Transverse colon (tissue), 4 donors: ENCODE results near the gene SH3GL3. TPM values are rescaled to one million over a fixed set of nuclear protein-coding genes. Genes with fewer than 3 reads are reported as not detected.

Experiments
- DNase-seq: peaks from one replicate; pipeline ENCODE4 v3.0.0-alpha.2; 2019
- H3K27ac ChIP-seq, 4 donors: fragments of 200-600 bp; sonication (generic); 2 replicates each; pipeline ENCODE4 v1.5.1; 2016 to 2018; ENCODE audit warnings: inconsistent platforms in 4 of 4
- H3K27me3 ChIP-seq: fragments of 200-600 bp; sonication (generic); 2 replicates; pipeline ENCODE4 v1.5.1; 2017; ENCODE audit warnings: inconsistent platforms
- H3K36me3 ChIP-seq, 4 donors: fragments of 200-600 bp; sonication (generic); 2 replicates each; pipeline ENCODE4 v1.5.1; 2017 to 2019; ENCODE audit warnings: inconsistent platforms in 4 of 4
- H3K4me1 ChIP-seq, 4 donors: fragments of 200-600 bp; sonication (generic); 2 replicates each; pipeline ENCODE4 v1.5.1; 2017 to 2020; ENCODE audit warnings: inconsistent platforms in 4 of 4
- H3K4me3 ChIP-seq, 4 donors: fragments of 200-600 bp; sonication (generic); 1 replicate in 1 of 4; 2 replicates in 3 of 4; pipeline versions ENCODE4 v1.5.1 to v1.6.1; 2017 to 2019; ENCODE audit warnings: inconsistent platforms in 4 of 4
- H3K9me3 ChIP-seq, 2 donors: fragments of 200-600 bp; sonication (generic); 2 replicates each; pipeline ENCODE4 v1.5.1; 2017 to 2019; ENCODE audit warnings: inconsistent platforms in 2 of 2
- EP300 ChIP-seq: sonication (generic); formaldehyde crosslinking; IDR thresholded peaks from one replicate; pipeline ENCODE4 v1.6.1; 2017; ENCODE audit warnings: antibody characterized with exemption, low read depth
- POLR2A ChIP-seq: fragments of 450-650 bp; IDR thresholded peaks from one replicate; pipeline ENCODE4 v1.6.1; 2016; ENCODE audit warnings: antibody characterized with exemption, mild to moderate bottlenecking, moderate library complexity
- POLR2AphosphoS5 ChIP-seq, 3 donors: sonication (generic); formaldehyde crosslinking; IDR thresholded peaks; one replicate each; pipeline ENCODE4 v1.6.1; 2016; ENCODE audit warnings: antibody characterized with exemption in 3 of 3
- WGBS, 2 donors: methylation state at CpG; one replicate each; pipeline ENCODE4 v1.1.5; 2018; ENCODE audit warnings: low coverage in 1 of 2; 5-methylcytosine and 5-hydroxymethylcytosine counted together
- in situ Hi-C, 4 donors: fragments of 200-750 bp; cut with MboI; loops; one replicate each; pipeline versions ENCODE4 v1.15.0 to v1.15.1; 2017; ENCODE audit warnings: low sequenced_read_pairs in 3 of 4, low pct_ligation_motif_present in 1 of 4, low pct_unique_long_range_greater_than_20kb in 1 of 4
- intact Hi-C: fragments of 100-400 bp; cut with DNase I; formaldehyde crosslinking; loops from one replicate; pipeline ENCODE4 v1.15.1; 2023; ENCODE audit warnings: low total_unique reads
- total RNA-seq, 4 donors: library from RNA; depleted of rRNA; stranded (reverse); fragments of >200 nt; gene quantifications; one replicate each; pipeline ENCODE4 v1.1.0, GENCODE V29; 2016
- TF ChIP-seq, protein P1 (sequence below), 5 experiments: fragments of 200-600 bp in 3 of 5; fragments of 450-650 bp in 2 of 5; sonication (generic) in 3 of 5; IDR thresholded peaks; 1 replicate in 2 of 5; 2 replicates in 3 of 5; pipeline ENCODE4 v1.5.1; 2016 to 2017; ENCODE audit warnings: antibody characterized with exemption in 5 of 5, inconsistent platforms in 3 of 5, mild to moderate bottlenecking in 2 of 5, moderate library complexity in 1 of 5

Gene SH3GL3
- total RNA-seq, 4 donors from 2014 or later, result not detected

DNA sequence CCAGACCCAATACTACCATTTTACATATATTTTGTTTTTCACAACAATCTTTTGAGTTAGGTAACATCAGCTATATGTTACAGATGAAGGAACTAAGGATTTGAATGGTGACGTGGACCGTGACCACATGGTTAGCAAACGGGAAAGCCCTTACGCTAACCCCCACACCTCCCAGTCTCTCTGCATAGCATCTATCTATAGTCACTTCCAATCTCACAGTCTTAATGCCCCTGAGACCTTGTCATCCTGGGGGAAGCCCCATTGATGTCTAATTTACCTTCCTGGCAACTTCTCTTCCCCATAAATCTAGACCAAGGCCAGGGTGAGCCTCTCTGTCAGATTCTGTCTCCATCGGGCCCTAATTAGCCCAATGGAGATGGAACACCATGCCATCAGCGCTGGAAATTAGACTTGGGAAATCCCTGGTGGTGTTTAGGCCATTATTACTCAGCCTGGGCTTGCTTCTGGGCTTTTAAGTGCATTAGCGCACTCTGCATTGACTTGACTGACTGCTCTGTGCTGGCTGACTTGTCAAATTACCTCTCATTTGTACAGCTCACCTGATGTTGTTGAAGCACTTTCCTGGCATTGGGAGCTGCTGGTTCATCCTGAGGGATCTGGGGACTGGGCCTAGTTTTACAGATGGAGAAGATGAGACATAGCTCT is 34.0 kb upstream of the SH3GL3 start:
- no peaks in the 10 kb centered on the region for H3K36me3 ChIP-seq
- intact Hi-C loops (no loop called here), in situ Hi-C loops (no loop called here)
- no peak overlapping the region for H3K27ac ChIP-seq
- no peak for DNase-seq
- H3K9me3 ChIP-seq, result no peaks in the 10 kb centered on the region
- no peaks in the 10 kb centered on the region for H3K4me1 ChIP-seq
- H3K4me3 ChIP-seq, result no peak overlapping the region
- H3K27me3 ChIP-seq, result no peaks in the 10 kb centered on the region
- WGBS, 2 donors, result 73 to 81% methylated on average over 6 to 7 of the region's 7 CpGs
- no peak for TF ChIP-seq EP300
- TF ChIP-seq, protein P1, sequence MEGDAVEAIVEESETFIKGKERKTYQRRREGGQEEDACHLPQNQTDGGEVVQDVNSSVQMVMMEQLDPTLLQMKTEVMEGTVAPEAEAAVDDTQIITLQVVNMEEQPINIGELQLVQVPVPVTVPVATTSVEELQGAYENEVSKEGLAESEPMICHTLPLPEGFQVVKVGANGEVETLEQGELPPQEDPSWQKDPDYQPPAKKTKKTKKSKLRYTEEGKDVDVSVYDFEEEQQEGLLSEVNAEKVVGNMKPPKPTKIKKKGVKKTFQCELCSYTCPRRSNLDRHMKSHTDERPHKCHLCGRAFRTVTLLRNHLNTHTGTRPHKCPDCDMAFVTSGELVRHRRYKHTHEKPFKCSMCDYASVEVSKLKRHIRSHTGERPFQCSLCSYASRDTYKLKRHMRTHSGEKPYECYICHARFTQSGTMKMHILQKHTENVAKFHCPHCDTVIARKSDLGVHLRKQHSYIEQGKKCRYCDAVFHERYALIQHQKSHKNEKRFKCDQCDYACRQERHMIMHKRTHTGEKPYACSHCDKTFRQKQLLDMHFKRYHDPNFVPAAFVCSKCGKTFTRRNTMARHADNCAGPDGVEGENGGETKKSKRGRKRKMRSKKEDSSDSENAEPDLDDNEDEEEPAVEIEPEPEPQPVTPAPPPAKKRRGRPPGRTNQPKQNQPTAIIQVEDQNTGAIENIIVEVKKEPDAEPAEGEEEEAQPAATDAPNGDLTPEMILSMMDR (IDR thresholded peaks at IDR 0.05), result no peak
- no peak for TF ChIP-seq POLR2A
- no peak for TF ChIP-seq POLR2AphosphoS5 (IDR thresholded peaks at IDR 0.05)

DNA sequence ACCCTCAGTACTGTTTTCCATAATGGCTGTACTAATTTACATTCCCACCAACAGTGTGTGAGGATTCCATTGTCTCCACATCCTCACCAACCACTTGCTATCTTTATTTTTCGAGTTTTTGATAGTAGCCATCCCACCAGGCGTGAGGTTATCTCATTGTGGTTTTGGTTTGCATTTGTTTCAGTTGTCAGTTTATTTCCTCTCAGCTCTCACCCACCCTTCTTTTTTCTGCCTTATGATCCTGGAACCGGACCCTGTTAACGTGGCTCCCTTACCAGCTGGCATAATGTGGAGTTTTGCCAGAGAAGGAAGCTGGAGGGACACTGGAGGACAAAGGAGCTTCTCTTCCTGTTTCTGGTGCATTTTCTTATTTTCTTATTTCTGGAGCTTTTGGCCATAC is 25.1 kb upstream of the SH3GL3 start:
- intact Hi-C loops, result no loop called here
- Histone ChIP-seq H3K27me3 (no peaks in the 10 kb centered on the region), H3K27ac (no peak overlapping the region), H3K36me3 (no peaks in the 10 kb centered on the region), H3K9me3 (no peaks in the 10 kb centered on the region), H3K4me1 (no peaks in the 10 kb centered on the region), H3K4me3 (no peak overlapping the region)
- WGBS, 2 donors, result 35 to 66% methylated on average over 4 of the region's 4 CpGs
- no peak for TF ChIP-seq POLR2AphosphoS5 (IDR thresholded peaks at IDR 0.05)
- TF ChIP-seq POLR2A, result no peak
- TF ChIP-seq, protein P1 (IDR thresholded peaks at IDR 0.05), result no peak
- TF ChIP-seq EP300, result no peak
- in situ Hi-C loops, result no loop called here
- no peak for DNase-seq

DNA sequence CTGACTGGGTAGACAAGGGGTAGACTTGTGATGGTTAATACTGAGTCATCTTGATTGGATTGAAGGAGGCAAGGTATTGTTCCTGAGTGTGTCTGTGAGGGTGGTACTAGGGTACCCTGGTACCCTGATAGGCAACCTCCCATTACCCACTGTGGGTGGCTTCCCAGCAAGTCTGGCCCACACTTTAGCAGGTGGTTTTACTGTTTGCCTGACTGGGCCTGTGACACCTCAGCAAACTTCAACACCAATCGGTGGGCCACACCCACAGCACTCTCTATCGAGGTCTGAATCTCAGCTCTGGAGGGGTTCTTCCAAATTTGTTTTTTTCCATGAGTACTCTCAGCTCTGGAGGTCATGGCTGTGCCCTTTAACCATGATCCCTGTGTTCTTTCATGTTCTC is 24.6 kb upstream of the SH3GL3 start:
- Histone ChIP-seq H3K9me3 (no peaks in the 10 kb centered on the region), H3K4me3 (no peak overlapping the region), H3K27ac (no peak overlapping the region), H3K36me3 (no peaks in the 10 kb centered on the region), H3K27me3 (no peaks in the 10 kb centered on the region), H3K4me1 (no peaks in the 10 kb centered on the region)
- intact Hi-C loops (no loop called here), in situ Hi-C loops (no loop called here)
- whole genome bisulfite sequencing, 2 donors, result 66% methylated on average over 2 of the region's 2 CpGs; no CpG with 5 or more reads in 1 of the 2 donors
- DNase-seq, result no peak
- TF ChIP-seq EP300, result no peak
- TF ChIP-seq, protein P1 (IDR thresholded peaks at IDR 0.05), result no peak
- no peak for TF ChIP-seq POLR2A
- no peak for TF ChIP-seq POLR2AphosphoS5 (IDR thresholded peaks at IDR 0.05)

DNA sequence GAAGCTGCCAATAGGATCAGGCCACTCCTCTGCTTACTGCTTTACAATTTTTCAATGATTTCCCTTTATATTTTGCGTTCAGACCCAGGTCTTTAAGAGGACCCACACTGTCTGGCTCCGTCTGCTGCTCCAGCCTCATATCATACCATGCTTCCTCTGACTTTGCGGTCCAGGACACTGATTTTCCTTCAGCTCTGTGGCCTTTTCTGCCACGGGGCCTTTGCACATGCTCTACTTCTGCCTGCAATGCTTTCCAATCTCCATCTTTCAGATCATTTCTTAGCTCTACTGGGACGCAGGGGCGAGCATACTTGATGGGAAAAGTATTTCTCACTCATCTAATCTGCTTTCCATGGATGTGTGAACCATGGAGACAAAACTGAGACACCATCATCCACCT is 23.0 kb upstream of the SH3GL3 start:
- no peak overlapping the region for H3K27ac ChIP-seq
- no peak for DNase-seq
- H3K9me3 ChIP-seq, result no peaks in the 10 kb centered on the region
- intact Hi-C loops (no loop called here), in situ Hi-C loops (no loop called here)
- H3K4me3 ChIP-seq, result no peak overlapping the region
- H3K36me3 ChIP-seq, result no peaks in the 10 kb centered on the region
- 77% methylated on average over 6 of the region's 6 CpGs for WGBS, 2 donors
- TF ChIP-seq EP300 (no peak), POLR2AphosphoS5 (IDR thresholded peaks at IDR 0.05) (no peak), POLR2A (no peak)
- TF ChIP-seq, protein P1 (IDR thresholded peaks at IDR 0.05), result no peak
- no peaks in the 10 kb centered on the region for H3K27me3 ChIP-seq
- no peaks in the 10 kb centered on the region for H3K4me1 ChIP-seq
